HL-60 (cell line): ENCODE results near the gene CACNA1C.

ENCODE experiments used
- DNase-seq, 2 experiments: peaks; one replicate each; pipeline ENCODE4 v3.0.0-alpha.2; 2010 to 2020; ENCODE audit warnings: low read depth in 1 of 2, low spot score in 1 of 2
- H3K27ac ChIP-seq: fragments of 250-450 bp; sonication (Bioruptor Pico); replicated peaks from 2 replicates; pipeline ENCODE4 v1.5.1; 2020; ENCODE audit warnings: mild to moderate bottlenecking, moderate library complexity
- H3K27me3 ChIP-seq: fragments of 250-450 bp; sonication (Bioruptor Pico); 2 replicates; pipeline ENCODE4 v1.5.1; 2021; ENCODE audit warnings: mild to moderate bottlenecking, moderate library complexity; ENCODE audit not compliant: insufficient read depth, poor library complexity, severe bottlenecking
- H3K4me3 ChIP-seq: replicated peaks from 2 replicates; pipeline ENCODE4 v1.5.1; 2011; ENCODE audit warnings: mild to moderate bottlenecking, control low read depth, low read length; ENCODE audit not compliant: insufficient read depth
- CTCF ChIP-seq: IDR thresholded peaks from one replicate; pipeline ENCODE4 v1.5.1; 2011; ENCODE audit warnings: low read length, control low read depth, inconsistent platforms; ENCODE audit not compliant: insufficient read depth
- GABPA ChIP-seq: IDR thresholded peaks from 2 replicates; pipeline ENCODE4 v1.6.1; 2012; ENCODE audit warnings: low read depth
- POLR2AphosphoS5 ChIP-seq: IDR thresholded peaks from 2 replicates; pipeline ENCODE4 v1.6.1; 2012; ENCODE audit warnings: low read depth
- REST ChIP-seq: IDR thresholded peaks from 2 replicates; pipeline ENCODE4 v1.6.1; 2012; ENCODE audit warnings: low read depth; ENCODE audit not compliant: insufficient replicate concordance
- SPI1 ChIP-seq: IDR thresholded peaks from 2 replicates; pipeline ENCODE4 v1.6.1; 2012; ENCODE audit warnings: low read depth, mild to moderate bottlenecking, borderline replicate concordance

CACNA1C gene

GRCh38 chr12:2171672-2172426 is 119.1 kb downstream of the CACNA1C start:
- Histone ChIP-seq H3K4me3 (no peak overlapping the region), H3K27me3 (no peaks in the 10 kb centered on the region), H3K27ac (no peak overlapping the region)
- no peak for DNase-seq
- TF ChIP-seq CTCF (no peak), POLR2AphosphoS5 (no peak), GABPA (no peak), REST (no peak), SPI1 (no peak)

GRCh38 chr12:2172491-2173214 is 119.9 kb downstream of the CACNA1C start:
- no peak for DNase-seq

More at GRCh38 chr12:2172491-2173214, 119.9 kb downstream of the CACNA1C start:
- TF ChIP-seq CTCF (no peak), POLR2AphosphoS5 (no peak), GABPA (no peak), REST (no peak), SPI1 (no peak)
- Histone ChIP-seq H3K27ac (no peak overlapping the region), H3K27me3 (no peaks in the 10 kb centered on the region), H3K4me3 (no peak overlapping the region)
